Measurements from ENCODE around the gene DNAJB14.
"Not testable (repeated sequence)": the region's sequence is repeated elsewhere in the genome, so short reads cannot be mapped to it uniquely, and the experiment has no call there.

The DNAJB14 gene

GRCh38 chr4:99946356-99947189 lies at the start of gene DNAJB14:
DNAJB14 (minus strand) TSS chr4:99946618; CDS start chr4:99946571, 47 bp downstream.
- DNase-seq = peak; percentile 17

- no peak for DNase-seq
Observed at GRCh38 chr4:99991741-99992140, 45.3 kb upstream of the DNAJB14 start.

GRCh38 chr4:99987681-99988080 lies 41.3 kb upstream of the DNAJB14 start:
- DNase-seq = no peak

GRCh38 chr4:99986792-99987191 lies 40.4 kb upstream of the DNAJB14 start:
- no peak for DNase-seq

- no peak for DNase-seq
Observed at GRCh38 chr4:99983289-99983943, 37.0 kb upstream of the DNAJB14 start.

GRCh38 chr4:99979872-99980271 lies 33.5 kb upstream of the DNAJB14 start:
- no peak for DNase-seq

GRCh38 chr4:99971453-99972111 lies 25.2 kb upstream of the DNAJB14 start:
- no peak for DNase-seq

GRCh38 chr4:99968330-99968729 lies 21.9 kb upstream of the DNAJB14 start:
- no peak for DNase-seq

- DNase-seq = no peak
Observed at GRCh38 chr4:99966692-99967091, 20.3 kb upstream of the DNAJB14 start.

GRCh38 chr4:99965674-99966350 lies 19.4 kb upstream of the DNAJB14 start:
- DNase-seq = no peak

- no peak for DNase-seq
Observed at GRCh38 chr4:99965173-99965572, 18.8 kb upstream of the DNAJB14 start.

GRCh38 chr4:99961711-99962110 lies 15.3 kb upstream of the DNAJB14 start:
- DNase-seq = no peak

GRCh38 chr4:99960648-99961047 lies 14.2 kb upstream of the DNAJB14 start:
- DNase-seq = no peak

GRCh38 chr4:99958207-99958606 lies 11.8 kb upstream of the DNAJB14 start:
- DNase-seq = not testable (repeated sequence)

GRCh38 chr4:99950913-99951254 lies 4.5 kb upstream of the DNAJB14 start:
- DNase-seq = no peak

- DNase-seq = peak; percentile 79
Observed at GRCh38 chr4:99949999-99950912, 3.8 kb upstream of the DNAJB14 start, which contains the start of gene H2AZ1. H2AZ1 (minus strand) TSS chr4:99950275; CDS start chr4:99950170, 105 bp downstream.

GRCh38 chr4:99949034-99949998 lies 2.9 kb upstream of the DNAJB14 start:
- peak; percentile 82 for DNase-seq

GRCh38 chr4:99947608-99948007 lies 1.2 kb upstream of the DNAJB14 start:
- DNase-seq = no peak

- no peak for DNase-seq
Observed at GRCh38 chr4:99947190-99947578, 766 bp upstream of the DNAJB14 start.

GRCh38 chr4:99945718-99946355 lies 581 bp downstream of the DNAJB14 start:
- DNase-seq = no peak

Data from SIG-M5 (cell line).